ENCODE measurements around the gene ZSWIM4. TPM values are rescaled to one million over a fixed set of nuclear protein-coding genes. Genes with fewer than 3 reads are reported as not detected.

The ZSWIM4 gene
- total RNA-seq, 2 donors from 2014 or later: 11.1 to 12.0 TPM

GRCh38 chr19:13875824-13876223, 80.6 kb downstream of the ZSWIM4 start:
- H3K4me3 Mint-ChIP-seq: no peak overlapping the region
- peaks cover 22% of the 10 kb centered on the region for H3K4me1 Mint-ChIP-seq (ENCODE audit: low read depth)
- H3K9me3 Mint-ChIP-seq: no peaks in the 10 kb centered on the region
- ATAC-seq (replicated peaks in 1 of 2) (no peak), DNase-seq (no peak)
- no peaks in the 10 kb centered on the region for H3K36me3 Mint-ChIP-seq (ENCODE audit: insufficient read depth in 2 of 2)
- no peaks in the 10 kb centered on the region for H3K27me3 Mint-ChIP-seq (ENCODE audit: low read depth)
- H3K27ac Mint-ChIP-seq: no peak overlapping the region

- Mint-ChIP-seq H3K36me3 (ENCODE audit: insufficient read depth in 2 of 2) (no peaks in the 10 kb centered on the region), H3K27ac (no peak within 1 kb of the TSS), H3K4me1 (ENCODE audit: low read depth) (peaks cover 32% of the 10 kb centered on the region), H3K9me3 (no peaks in the 10 kb centered on the region), H3K27me3 (ENCODE audit: low read depth) (no peaks in the 10 kb centered on the region), H3K4me3 (no peak within 1 kb of the TSS)
- DNase-seq: no peak
- ATAC-seq (replicated peaks in 1 of 2): no peak
Measured at GRCh38 chr19:13876834-13877233, 81.6 kb downstream of the ZSWIM4 start, which contains the start of gene NANOS3. NANOS3 (plus strand) TSS chr19:13877134; CDS start chr19:13877249, 115 bp downstream.

GRCh38 chr19:13877303-13877702, 82.1 kb downstream of the ZSWIM4 start:
- no peak overlapping the region for H3K4me3 Mint-ChIP-seq
- no peaks in the 10 kb centered on the region for H3K36me3 Mint-ChIP-seq (ENCODE audit: insufficient read depth in 2 of 2)
- no peak for ATAC-seq (replicated peaks in 1 of 2)
- peaks cover 34% of the 10 kb centered on the region for H3K4me1 Mint-ChIP-seq (ENCODE audit: low read depth)
- no peak for DNase-seq
- H3K27me3 Mint-ChIP-seq (ENCODE audit: low read depth): no peaks in the 10 kb centered on the region
- no peaks in the 10 kb centered on the region for H3K9me3 Mint-ChIP-seq
- H3K27ac Mint-ChIP-seq: no peak overlapping the region

GRCh38 chr19:13880059-13881043, 85.1 kb downstream of the ZSWIM4 start:
- peak overlapping the region; percentile 75 to 76 for H3K4me3 Mint-ChIP-seq
- ATAC-seq (replicated peaks in 1 of 2): peak; percentile 93 to 94
- no peaks in the 10 kb centered on the region for H3K27me3 Mint-ChIP-seq (ENCODE audit: low read depth)
- no peaks in the 10 kb centered on the region for H3K36me3 Mint-ChIP-seq (ENCODE audit: insufficient read depth in 2 of 2)
- H3K27ac Mint-ChIP-seq: peak overlapping the region; percentile 85
- H3K9me3 Mint-ChIP-seq: no peaks in the 10 kb centered on the region
- H3K4me1 Mint-ChIP-seq (ENCODE audit: low read depth): peaks cover 34% of the 10 kb centered on the region
- peak; percentile 99 for DNase-seq

GRCh38 chr19:13881251-13881691, 86.0 kb downstream of the ZSWIM4 start:
- Mint-ChIP-seq H3K27me3 (ENCODE audit: low read depth) (no peaks in the 10 kb centered on the region), H3K4me1 (ENCODE audit: low read depth) (peaks cover 34% of the 10 kb centered on the region), H3K9me3 (no peaks in the 10 kb centered on the region), H3K36me3 (ENCODE audit: insufficient read depth in 2 of 2) (no peaks in the 10 kb centered on the region), H3K27ac (peak overlapping the region; percentile 57), H3K4me3 (peak overlapping the region; percentile 75 to 76)
- DNase-seq (no peak), ATAC-seq (replicated peaks in 1 of 2) (no peak)

Other genes starting within 250 kb of the ZSWIM4 start
- 10 to 100 TPM; 37.6 to 42.2 TPM for gene MRI1, start 30.9 kb upstream of the ZSWIM4 start, total RNA-seq
- 10 to 100 TPM; 76.5 to 88.1 TPM for gene C19orf53, start 21.0 kb upstream of the ZSWIM4 start, total RNA-seq
- gene NANOS3, start 81.7 kb downstream of the ZSWIM4 start, total RNA-seq: 1 to 10 TPM; 3.1 to 3.8 TPM
- 10 to 100 TPM; 13.2 to 15.7 TPM for gene BRME1, start 110.7 kb downstream of the ZSWIM4 start, total RNA-seq
- 10 to 100 TPM; 39.4 to 44.7 TPM for gene CC2D1A, start 110.8 kb downstream of the ZSWIM4 start, total RNA-seq
- under 1 TPM in 1 of 2 donors, not detected in 1; 0.81 TPM for gene PODNL1, start 143.0 kb downstream of the ZSWIM4 start, total RNA-seq
- gene DCAF15, start 157.1 kb downstream of the ZSWIM4 start, total RNA-seq: 10 to 100 TPM; 62.9 to 79.8 TPM
- 10 to 100 TPM; 11.4 to 11.9 TPM for gene RFX1, start 210.9 kb downstream of the ZSWIM4 start, total RNA-seq
- gene RLN3, start 232.7 kb downstream of the ZSWIM4 start, total RNA-seq: not detected
- gene IL27RA, start 236.3 kb downstream of the ZSWIM4 start, total RNA-seq: 10 to 100 TPM; 67.0 to 75.2 TPM

Data from activated T-cell treated with anti-CD3 and anti-CD28 coated beads, Interleukin-2, amount 50 U/mL, for 72 hours (primary cell).